OCI-LY7 (cell line): ENCODE measurements around the gene HRK. TPM values are rescaled to one million over a fixed set of nuclear protein-coding genes. Genes with fewer than 3 reads are reported as not detected.

Experiments
- BruUV-seq: library from RNA; stranded (reverse); fragments of 400-500 nt; replicated peaks from 2 replicates; lab custom pipeline; 2021; lab: Mats Ljungman, UMichigan
- CTCF ChIA-PET: fragments of 300-600 bp; sonication (Branson Sonifier 250); formaldehyde crosslinking; loops from one replicate; lab custom pipeline; 2022; ENCODE audit warnings: antibody characterized with exemption; ENCODE audit not compliant: unreplicated experiment; lab: Charles Lee
- POLR2A ChIA-PET: fragments of 300-600 bp; sonication (Branson Sonifier 250); formaldehyde crosslinking; loops from one replicate; lab custom pipeline; 2022; ENCODE audit warnings: antibody characterized with exemption; lab: Charles Lee
- DNase-seq: peaks from one replicate; pipeline ENCODE4 v3.0.0-alpha.2; 2015; ENCODE audit warnings: low spot score
- H2AFZ ChIP-seq: fragments of 200-600 bp; sonication (generic), shearing (Covaris generic); 2 replicates; pipeline ENCODE4 v1.6.1; 2014; ENCODE audit warnings: mild to moderate bottlenecking, antibody characterized with exemption, low read length, moderate library complexity
- H3K27ac ChIP-seq: fragments of 200-600 bp; sonication (generic); 2 replicates; pipeline ENCODE4 v1.5.1; 2014; ENCODE audit warnings: mixed run types, low read depth, mild to moderate bottlenecking, moderate library complexity, low read length, inconsistent platforms; ENCODE audit not compliant: poor library complexity, severe bottlenecking
- H3K36me3 ChIP-seq: fragments of 200-600 bp; sonication (generic); 2 replicates; pipeline ENCODE4 v1.6.1; 2014; ENCODE audit warnings: mild to moderate bottlenecking, antibody characterized with exemption, low read length, moderate library complexity, mixed read lengths; ENCODE audit not compliant: insufficient read depth
- H3K4me1 ChIP-seq: fragments of 200-600 bp; sonication (generic); 2 replicates; pipeline ENCODE4 v1.5.1; 2014; ENCODE audit warnings: mild to moderate bottlenecking, low read length; ENCODE audit not compliant: insufficient read depth, poor library complexity, severe bottlenecking
- H3K4me2 ChIP-seq: fragments of 200-600 bp; sonication (generic); 2 replicates; pipeline ENCODE4 v1.6.1; 2014; ENCODE audit warnings: mild to moderate bottlenecking, low read length
- H3K4me3 ChIP-seq: fragments of 200-600 bp; sonication (generic); 2 replicates; pipeline ENCODE4 v1.5.1; 2014; ENCODE audit warnings: mild to moderate bottlenecking, low read depth, low read length; ENCODE audit not compliant: poor library complexity, severe bottlenecking
- H3K79me2 ChIP-seq: fragments of 200-600 bp; sonication (generic); 2 replicates; pipeline ENCODE4 v1.6.1; 2016; ENCODE audit warnings: low read depth, mild to moderate bottlenecking, low read length, moderate library complexity, mixed read lengths; ENCODE audit not compliant: insufficient read depth
- H3K9me2 ChIP-seq: fragments of 200-600 bp; sonication (generic); 2 replicates; pipeline ENCODE4 v1.6.1; 2016; ENCODE audit warnings: mild to moderate bottlenecking, low read length, mixed read lengths; ENCODE audit not compliant: insufficient read depth
- H3K9me3 ChIP-seq: fragments of 200-600 bp; sonication (generic); 2 replicates; pipeline ENCODE4 v1.6.1; 2014; ENCODE audit warnings: mild to moderate bottlenecking, mixed run types, low read length, mixed read lengths
- H4K20me1 ChIP-seq: fragments of 200-600 bp; sonication (generic); 2 replicates; pipeline ENCODE4 v1.6.1; 2014; ENCODE audit warnings: mild to moderate bottlenecking, antibody characterized with exemption, low read length, moderate library complexity, mixed read lengths; ENCODE audit not compliant: insufficient read depth
- CTCF ChIP-seq: fragments of 200-600 bp; sonication (generic); conservative IDR thresholded peaks from 2 replicates; pipeline ENCODE4 v1.5.1; 2014; ENCODE audit warnings: mild to moderate bottlenecking, antibody characterized with exemption, low read length, moderate library complexity, mixed read lengths
- EZH2phosphoT487 ChIP-seq: fragments of 200-600 bp; sonication (generic); IDR thresholded peaks from 2 replicates; pipeline ENCODE4 v1.6.1; 2018; ENCODE audit warnings: low read depth, borderline replicate concordance, mild to moderate bottlenecking, mixed run types, antibody characterized with exemption, low read length, moderate library complexity, mixed read lengths
- intact Hi-C: fragments of 100-400 bp; cut with micrococcal nuclease; formaldehyde crosslinking; loops from one replicate; pipeline ENCODE4 v1.10.0; 2022; ENCODE audit not compliant: unreplicated experiment
- total RNA-seq, 2 experiments: library from RNA; depleted of rRNA in 1 of 2; stranded (reverse); fragments of >200 nt in 1 of 2; shearing (Covaris generic) in 1 of 2; gene quantifications; 2 replicates each; pipeline ENCODE4 v1.2.3, GENCODE V29; 2014 to 2022

Gene HRK
- total RNA-seq, 2 experiments from 2014 or later = 16.5 to 17.8 TPM

GRCh38 chr12:116843085-116843484 is 38.2 kb downstream of the HRK start:
- Histone ChIP-seq H2AFZ (no peak overlapping the region), H3K4me2 (no peak overlapping the region), H3K4me3 (no peak overlapping the region), H3K27ac (no peak overlapping the region), H3K36me3 (peaks cover 29% of the 10 kb centered on the region), H4K20me1 (no peaks in the 10 kb centered on the region), H3K79me2 (no peaks in the 10 kb centered on the region), H3K4me1 (peaks cover 12% of the 10 kb centered on the region), H3K9me2 (no peaks in the 10 kb centered on the region), H3K9me3 (no peaks in the 10 kb centered on the region)
- TF ChIP-seq EZH2phosphoT487 (no peak), CTCF (no peak)
- DNase-seq = no peak
- BruUV-seq = no TSS peak
- intact Hi-C loops = no loop called here
- ChIA-PET POLR2A (interaction anchor here (0.7 kb wide), 1 partner anchor 115 kb away, joined by 4 read pairs; no protein-coding TSS in a partner anchor), CTCF (no interaction called here)

DNA sequence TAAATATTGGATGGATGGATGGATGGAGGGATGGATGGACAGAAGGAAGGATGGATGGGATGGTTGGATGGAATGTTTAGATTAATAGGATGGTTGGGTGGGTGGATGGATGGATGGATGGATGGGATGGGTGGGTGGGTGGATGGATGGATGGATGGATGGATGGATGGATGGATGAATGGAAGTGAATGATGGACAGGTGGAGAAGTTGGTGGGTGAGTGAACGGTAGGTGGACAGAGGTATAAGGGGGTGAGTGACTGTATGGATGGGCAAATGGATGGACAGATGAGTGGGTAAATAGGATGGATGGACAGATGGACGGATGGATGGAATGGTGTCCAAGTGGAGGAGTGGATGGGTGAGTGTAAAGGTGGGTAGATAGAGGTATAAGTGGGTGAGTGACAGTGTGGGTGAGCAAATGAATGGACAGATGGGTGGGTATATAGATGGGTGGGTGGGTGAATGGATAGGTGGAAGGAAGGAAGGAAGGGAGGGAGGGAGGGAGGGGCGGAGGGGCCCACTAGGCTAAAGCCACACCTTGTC is 41.9 kb downstream of the HRK start:
- Histone ChIP-seq H3K79me2 (no peaks in the 10 kb centered on the region), H3K27ac (no peak overlapping the region), H3K9me3 (no peaks in the 10 kb centered on the region), H3K4me2 (no peak overlapping the region), H4K20me1 (no peaks in the 10 kb centered on the region), H3K36me3 (peaks cover 64% of the 10 kb centered on the region), H3K4me1 (peaks cover 20% of the 10 kb centered on the region), H3K4me3 (no peak overlapping the region), H3K9me2 (no peaks in the 10 kb centered on the region), H2AFZ (no peak overlapping the region)
- no peak for TF ChIP-seq EZH2phosphoT487
- TF ChIP-seq CTCF = no peak
- POLR2A ChIA-PET = interaction anchor here (1.7 kb wide), 1 partner anchor 21 kb away, joined by 7 read pairs; no protein-coding TSS in a partner anchor
- BruUV-seq = no TSS peak
- DNase-seq = no peak
- CTCF ChIA-PET = no interaction called here
- intact Hi-C loops = no loop called here

DNA sequence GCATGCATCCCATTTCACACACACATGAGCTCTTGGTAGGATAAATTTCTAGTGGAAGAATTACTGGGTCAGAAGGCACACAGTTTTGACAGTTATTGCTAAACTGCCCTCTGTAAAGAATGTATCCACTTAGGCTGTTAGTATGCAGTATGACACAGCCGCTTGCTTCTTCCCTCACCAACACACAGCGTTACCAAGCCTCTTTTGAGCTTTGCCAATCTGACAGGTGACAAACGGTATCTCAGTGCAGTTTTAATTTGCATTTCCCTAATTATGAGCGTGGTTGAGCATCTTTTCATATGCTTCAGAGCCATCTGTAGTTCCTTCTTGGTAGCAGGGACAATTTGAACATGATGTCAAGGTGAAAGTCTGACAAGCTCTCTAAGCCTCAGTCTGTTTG is 42.9 kb downstream of the HRK start:
- H3K9me2 ChIP-seq = no peaks in the 10 kb centered on the region
- peak overlapping the region; percentile 40 for H3K4me2 ChIP-seq
- no peaks in the 10 kb centered on the region for H3K79me2 ChIP-seq
- no TSS peak for BruUV-seq
- H3K9me3 ChIP-seq = no peaks in the 10 kb centered on the region
- CTCF ChIA-PET = no interaction called here
- intact Hi-C loops = no loop called here
- H3K27ac ChIP-seq = peak overlapping the region; percentile 51
- TF ChIP-seq EZH2phosphoT487 (no peak), CTCF (no peak)
- H3K36me3 ChIP-seq = peaks cover 58% of the 10 kb centered on the region
- H4K20me1 ChIP-seq = no peaks in the 10 kb centered on the region
- H2AFZ ChIP-seq = no peak overlapping the region
- H3K4me1 ChIP-seq = peaks cover 20% of the 10 kb centered on the region
- H3K4me3 ChIP-seq = no peak overlapping the region
- peak; percentile 61 for DNase-seq
- POLR2A ChIA-PET = interaction anchor here (0.6 to 1.7 kb wide), 6 partner anchors 15 to 304 kb away, joined by 3 to 7 read pairs (median 4); no protein-coding TSS in a partner anchor
